GM20000 (cell line): ENCODE measurements around the gene TCHH.

Experiments
- DNase-seq: peaks from one replicate; pipeline ENCODE4 v3.0.0; 2012; ENCODE audit warnings: low spot score
- TF ChIP-seq, protein P1 (sequence below): IDR thresholded peaks from 2 replicates; pipeline ENCODE4 v1.5.1; 2012; ENCODE audit warnings: mild to moderate bottlenecking, control low read depth; ENCODE audit errors: extremely low read depth, missing control alignments

Gene TCHH

GRCh38 chr1:152110365-152110859 is 4.8 kb downstream of the TCHH start:
- TF ChIP-seq, protein P1, sequence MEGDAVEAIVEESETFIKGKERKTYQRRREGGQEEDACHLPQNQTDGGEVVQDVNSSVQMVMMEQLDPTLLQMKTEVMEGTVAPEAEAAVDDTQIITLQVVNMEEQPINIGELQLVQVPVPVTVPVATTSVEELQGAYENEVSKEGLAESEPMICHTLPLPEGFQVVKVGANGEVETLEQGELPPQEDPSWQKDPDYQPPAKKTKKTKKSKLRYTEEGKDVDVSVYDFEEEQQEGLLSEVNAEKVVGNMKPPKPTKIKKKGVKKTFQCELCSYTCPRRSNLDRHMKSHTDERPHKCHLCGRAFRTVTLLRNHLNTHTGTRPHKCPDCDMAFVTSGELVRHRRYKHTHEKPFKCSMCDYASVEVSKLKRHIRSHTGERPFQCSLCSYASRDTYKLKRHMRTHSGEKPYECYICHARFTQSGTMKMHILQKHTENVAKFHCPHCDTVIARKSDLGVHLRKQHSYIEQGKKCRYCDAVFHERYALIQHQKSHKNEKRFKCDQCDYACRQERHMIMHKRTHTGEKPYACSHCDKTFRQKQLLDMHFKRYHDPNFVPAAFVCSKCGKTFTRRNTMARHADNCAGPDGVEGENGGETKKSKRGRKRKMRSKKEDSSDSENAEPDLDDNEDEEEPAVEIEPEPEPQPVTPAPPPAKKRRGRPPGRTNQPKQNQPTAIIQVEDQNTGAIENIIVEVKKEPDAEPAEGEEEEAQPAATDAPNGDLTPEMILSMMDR = no peak
- DNase-seq = no peak

DNA sequence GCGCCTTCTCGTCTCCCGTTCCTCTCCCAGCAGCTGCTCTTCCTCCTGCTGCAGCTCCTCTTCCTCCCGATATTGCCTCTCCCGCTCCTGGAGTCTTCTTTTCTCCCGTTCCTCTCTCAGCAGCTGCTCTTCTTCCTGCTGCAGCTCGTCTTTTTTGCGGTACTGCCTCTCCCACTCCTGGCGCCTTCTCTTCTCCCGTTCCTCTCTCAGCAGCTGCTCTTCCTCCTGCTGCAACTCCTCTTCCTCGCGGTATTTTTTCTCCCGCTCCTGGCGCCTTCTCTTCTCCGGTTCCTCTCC is 5.3 kb downstream of the TCHH start:
- no peak for DNase-seq
- TF ChIP-seq, protein P1 = no peak

- DNase-seq = no peak
- TF ChIP-seq, protein P1 = no peak
These were observed 5.8 kb downstream of the TCHH start for GRCh38 chr1:152109231-152109997.

DNA sequence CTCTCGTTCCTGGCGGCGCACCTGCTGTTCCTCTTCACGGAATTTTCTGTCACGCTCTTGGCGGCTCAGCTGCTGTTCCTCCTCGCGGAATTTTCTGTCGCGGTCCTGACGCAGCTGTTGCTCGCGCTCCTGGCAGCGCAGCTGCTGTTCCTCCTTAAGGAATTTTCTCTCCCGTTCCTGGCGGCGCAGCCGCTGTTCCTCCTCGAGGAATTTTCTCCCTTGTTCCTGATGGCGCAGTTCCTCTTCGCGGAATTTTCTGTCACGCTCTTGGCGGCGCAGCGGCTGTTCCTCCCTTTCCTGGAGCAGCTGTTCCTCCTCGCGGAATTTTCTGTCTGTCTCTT is 6.4 kb downstream of the TCHH start:
- DNase-seq = no peak

GRCh38 chr1:152107984-152108881 is 7.0 kb downstream of the TCHH start:
- TF ChIP-seq, protein P1 = no peak
- no peak for DNase-seq

More for the DNA sequence above, 6.4 kb downstream of the TCHH start:
- TF ChIP-seq, protein P1 = no peak

DNA sequence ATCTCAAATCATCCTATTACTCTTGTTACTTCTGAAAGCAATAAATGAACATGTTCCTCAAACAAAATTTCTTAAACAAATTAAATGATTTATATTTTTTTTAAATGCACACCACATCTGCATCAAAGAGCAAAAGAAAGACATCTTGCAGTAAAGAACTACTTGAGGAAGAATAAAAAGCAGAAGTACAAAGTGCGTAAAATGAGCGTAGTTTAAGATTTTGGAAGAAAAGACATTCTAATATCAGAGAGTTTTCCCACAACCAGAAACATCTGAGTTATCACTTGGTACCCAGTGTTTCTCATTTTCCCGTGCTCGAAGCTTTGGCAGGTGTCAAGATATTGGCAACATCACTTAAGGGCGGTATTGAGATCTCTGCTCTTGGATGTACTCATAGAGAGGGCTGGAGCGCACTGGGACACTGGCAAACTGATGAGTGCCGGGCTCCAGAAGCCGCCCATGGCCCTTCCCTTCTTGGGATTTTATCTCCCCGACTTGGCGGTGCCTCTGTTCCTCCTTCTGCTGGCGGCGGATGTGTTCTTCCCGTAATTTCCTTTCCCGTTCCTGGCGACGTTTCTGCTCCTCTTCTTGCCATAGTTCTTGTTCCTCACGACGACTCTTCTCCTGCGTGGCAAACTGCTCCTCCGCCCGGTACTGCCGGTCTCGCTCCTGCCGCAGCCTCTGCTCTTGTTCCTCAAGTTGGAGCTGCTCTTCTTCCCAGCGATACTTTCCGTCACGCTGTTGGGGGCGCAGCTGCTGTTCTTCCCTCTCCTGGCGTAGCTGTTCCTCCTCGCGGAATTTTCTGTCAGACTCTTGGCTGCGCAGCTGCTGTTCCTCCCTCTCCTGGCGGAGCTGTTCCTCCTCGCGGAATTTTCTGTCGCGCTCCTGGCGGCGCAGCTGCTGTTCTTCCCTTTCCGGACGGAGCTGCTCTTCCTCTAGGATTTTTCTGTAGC is 7.9 kb downstream of the TCHH start:
- no peak for DNase-seq
- TF ChIP-seq, protein P1 = no peak
